ENCODE results near the gene FBXW10.
A peak's percentile ranks its signal among the peaks of the same experiment; 100 is the strongest.
"Not testable (repeated sequence)": the region's sequence is repeated elsewhere in the genome, so short reads cannot be mapped to it uniquely, and the experiment has no call there.

Gene FBXW10, protein sequence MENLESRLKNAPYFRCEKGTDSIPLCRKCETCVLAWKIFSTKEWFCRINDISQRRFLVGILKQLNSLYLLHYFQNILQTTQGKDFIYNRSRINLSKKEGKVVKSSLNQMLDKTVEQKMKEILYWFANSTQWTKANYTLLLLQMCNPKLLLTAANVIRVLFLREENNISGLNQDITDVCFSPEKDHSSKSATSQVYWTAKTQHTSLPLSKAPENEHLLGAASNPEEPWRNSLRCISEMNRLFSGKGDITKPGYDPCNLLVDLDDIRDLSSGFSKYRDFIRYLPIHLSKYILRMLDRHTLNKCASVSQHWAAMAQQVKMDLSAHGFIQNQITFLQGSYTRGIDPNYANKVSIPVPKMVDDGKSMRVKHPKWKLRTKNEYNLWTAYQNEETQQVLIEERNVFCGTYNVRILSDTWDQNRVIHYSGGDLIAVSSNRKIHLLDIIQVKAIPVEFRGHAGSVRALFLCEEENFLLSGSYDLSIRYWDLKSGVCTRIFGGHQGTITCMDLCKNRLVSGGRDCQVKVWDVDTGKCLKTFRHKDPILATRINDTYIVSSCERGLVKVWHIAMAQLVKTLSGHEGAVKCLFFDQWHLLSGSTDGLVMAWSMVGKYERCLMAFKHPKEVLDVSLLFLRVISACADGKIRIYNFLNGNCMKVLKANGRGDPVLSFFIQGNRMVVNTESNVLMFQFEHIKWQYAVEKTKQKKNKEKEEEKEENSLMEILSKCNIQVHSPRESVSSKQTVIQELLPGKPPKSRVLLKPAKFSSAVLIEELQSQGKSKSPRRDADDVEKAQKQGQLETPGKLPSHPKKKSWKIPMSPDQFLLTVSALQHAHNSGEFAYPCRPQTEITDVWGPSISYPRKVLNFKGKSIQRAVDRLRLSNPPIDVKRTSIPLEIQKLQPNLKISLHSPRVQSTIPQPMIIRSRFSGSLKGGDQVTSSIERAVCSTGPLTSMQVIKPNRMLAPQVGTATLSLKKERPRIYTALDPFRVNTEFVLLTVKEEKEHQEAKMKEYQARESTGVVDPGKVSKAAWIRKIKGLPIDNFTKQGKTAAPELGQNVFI

DNA sequence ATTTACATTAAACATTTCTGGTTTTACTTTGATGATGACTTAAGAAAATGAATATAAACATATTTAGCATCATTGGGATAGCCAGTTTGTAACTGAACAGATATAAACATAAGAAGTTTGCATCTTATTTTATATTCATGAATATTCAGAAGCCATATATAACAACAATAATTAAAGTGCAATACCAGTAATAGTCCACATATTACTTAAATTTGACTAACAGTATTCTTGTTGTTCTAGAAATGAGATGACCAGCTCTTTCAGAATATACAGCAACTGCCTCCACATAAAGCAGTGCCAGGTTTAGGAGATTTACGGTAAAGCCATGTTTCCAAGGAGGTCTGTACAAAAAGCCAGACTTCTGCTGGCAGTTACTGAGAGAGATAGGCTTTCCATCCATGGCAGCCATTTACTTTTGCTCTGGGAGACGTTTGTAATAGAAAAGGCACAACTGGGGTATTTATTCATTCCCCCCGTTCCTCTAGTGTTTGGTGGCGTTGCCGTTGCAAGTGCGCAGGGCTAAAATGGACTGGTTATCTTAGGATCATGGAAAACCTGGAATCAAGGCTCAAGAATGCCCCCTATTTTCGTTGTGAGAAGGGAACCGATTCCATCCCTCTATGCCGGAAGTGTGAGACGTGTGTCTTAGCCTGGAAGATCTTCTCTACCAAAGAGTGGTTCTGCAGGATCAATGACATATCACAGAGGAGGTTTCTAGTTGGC lies at the start of gene FBXW10:
Gene FBXW10, plus strand, starts transcription at position 356 of the 723 bp plus-strand sequence. Its CDS starts 191 bp downstream, at position 547.
- peak in 1 of 56 donors; percentile 33 for DNase-seq

DNA sequence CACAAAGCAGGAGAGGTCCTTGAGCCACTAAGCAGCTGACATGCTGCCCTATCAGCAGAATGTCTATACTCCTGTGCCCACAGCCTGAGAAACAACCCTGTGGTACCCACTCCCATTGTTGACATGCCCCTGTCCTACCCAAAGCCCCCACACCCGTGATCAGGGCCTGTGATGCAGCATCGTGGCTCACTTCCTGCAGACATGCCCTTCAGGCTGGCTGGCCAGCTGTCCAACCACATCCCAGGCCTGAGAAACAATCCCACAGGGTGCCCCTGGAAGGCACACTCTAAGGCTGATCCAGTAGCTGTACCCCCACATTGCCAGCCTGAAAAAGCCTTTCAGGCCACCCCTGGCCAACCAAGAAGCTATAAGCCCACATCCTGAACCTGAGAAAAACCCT lies 48.7 kb upstream of the FBXW10 start:
- not testable (repeated sequence) for DNase-seq

DNA sequence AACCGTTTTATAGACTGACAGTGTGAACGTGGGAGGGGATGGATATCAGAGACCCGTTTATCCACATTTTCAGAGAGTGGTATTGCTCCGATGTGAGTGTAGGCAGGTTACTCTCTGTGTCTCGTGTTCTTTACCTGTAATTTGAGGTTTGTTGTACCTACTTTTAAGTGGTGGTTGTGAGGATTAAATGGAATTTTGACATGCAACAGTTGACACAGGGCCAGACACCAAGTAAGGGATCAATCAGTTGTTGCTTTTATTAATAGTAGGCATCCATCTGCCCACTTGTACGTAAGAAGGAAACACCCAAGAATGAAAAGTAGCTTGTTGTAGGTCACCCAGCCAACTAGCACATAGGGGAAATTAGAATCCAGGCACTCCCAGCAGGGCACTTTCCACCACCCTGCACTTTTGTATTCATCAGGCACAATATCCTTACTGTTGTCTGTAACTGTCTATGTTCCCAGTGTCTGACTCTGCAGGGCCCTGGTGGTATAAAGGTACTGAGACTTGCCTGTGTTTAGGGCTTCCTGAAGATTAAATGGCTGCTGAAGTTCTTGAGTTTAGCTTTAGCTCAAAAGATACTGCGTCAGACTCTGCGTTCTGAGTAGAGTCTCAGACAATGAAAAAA lies 45.3 kb upstream of the FBXW10 start:
- peak in 3 of 56 donors; percentile 8 for DNase-seq

DNA sequence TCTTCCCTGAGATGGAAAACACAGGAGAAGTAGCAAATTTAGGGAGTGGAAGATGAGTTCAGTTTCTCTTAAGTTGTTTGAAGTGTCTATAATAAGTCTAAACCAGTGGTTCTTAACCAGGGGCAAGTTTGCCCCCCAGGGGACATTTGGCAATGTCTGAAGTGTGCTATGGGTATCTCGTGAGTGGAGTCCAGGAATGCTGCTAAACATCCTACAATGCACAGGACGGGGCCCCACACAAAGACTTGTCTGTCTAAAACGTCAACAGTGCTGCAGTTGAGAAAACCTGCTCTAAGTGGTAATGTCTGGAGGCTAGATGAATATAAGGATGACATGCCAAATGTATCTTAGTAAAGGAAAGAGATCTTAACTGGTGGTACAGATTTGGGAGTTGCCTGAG lies 37.9 kb upstream of the FBXW10 start:
- DNase-seq: not testable (repeated sequence)

DNA sequence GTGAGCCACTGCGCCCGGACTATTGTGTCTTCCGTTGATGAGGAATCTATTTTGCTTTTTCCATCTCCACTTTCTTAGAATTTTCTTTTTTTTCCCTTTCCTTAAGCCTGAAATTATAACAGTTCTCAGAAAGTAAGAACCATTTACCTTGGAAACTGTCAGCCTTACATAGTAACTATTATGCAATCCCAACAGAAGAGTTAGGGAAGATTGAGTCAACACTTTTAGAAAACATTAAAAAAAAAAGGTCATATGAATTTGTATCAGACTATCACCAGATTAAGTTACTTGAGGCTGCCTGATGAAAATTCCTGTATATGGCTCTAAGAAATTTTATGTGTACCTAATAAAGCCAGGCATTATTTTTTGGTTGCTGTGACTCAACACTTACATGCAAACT lies 35.6 kb upstream of the FBXW10 start:
- not testable (repeated sequence) for DNase-seq

DNA sequence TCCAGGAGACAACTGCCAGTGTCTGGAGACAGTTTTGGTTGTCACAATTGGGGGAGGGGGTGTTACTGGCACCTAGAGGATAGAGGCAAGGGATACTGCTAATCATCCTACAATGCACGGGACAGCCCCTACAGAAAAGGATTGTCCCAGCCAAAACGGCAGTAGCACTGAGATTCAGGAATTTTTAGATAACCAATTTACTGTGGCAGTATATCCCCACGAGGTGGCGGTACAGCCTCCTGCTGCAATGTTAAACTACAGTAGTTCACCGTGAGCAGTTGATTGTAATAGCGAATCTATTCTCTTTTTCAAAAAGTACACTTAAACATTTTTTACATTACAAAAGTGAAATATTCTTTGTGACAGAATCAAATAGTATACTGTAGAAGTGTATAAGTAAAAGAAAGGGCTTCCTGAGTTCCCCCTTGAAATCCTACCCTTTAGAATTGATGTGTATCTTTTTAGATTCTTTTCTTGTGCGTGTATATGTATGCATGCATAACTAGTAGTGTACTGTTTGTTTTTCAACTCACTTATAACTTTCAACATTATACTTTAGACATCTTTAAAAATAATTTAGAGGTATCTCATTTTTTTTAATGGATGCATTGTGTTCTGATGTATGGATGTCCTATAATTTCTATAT lies 31.4 kb upstream of the FBXW10 start:
- DNase-seq: peak in 42 of 56 donors; percentile 5 to 82 (median 34)

DNA sequence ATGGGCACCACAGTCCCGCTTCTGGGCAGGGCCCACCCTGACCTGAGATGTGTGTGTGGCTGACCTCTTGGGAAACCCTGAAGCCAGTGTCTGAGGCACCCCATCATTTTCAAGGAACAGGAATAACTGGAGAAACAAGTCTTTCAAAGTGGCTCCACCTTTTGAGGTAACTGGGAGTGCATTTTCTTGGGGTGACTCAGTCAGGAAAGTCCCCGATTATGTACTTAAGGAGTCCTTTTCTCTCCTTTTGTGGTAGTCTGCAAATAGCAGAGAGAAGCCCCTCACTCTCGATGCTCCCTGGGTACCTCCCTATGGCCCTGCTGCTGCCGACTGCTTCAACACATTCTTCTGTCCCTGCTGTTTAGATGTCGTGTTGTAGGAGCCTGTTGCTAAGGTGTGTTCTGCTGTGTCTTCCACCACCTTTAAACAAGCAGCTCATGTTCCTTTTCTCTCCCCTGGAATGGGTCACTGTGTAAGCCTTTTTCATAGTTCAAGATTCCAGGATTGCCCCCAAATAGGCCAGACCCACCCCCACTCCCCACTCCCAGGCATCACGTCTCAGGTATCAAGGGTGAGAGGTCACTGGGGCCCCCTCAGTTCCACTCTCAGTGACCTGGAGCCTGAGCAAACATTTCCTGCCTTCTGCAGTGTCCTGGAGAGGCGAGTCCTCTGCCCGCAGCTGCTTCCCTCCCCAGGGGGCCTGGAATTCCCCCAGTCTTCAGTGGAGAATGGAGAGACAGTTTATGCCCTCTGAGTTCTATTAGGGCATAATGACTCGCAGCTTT lies 25.0 kb upstream of the FBXW10 start:
- not testable (repeated sequence) for DNase-seq

DNA sequence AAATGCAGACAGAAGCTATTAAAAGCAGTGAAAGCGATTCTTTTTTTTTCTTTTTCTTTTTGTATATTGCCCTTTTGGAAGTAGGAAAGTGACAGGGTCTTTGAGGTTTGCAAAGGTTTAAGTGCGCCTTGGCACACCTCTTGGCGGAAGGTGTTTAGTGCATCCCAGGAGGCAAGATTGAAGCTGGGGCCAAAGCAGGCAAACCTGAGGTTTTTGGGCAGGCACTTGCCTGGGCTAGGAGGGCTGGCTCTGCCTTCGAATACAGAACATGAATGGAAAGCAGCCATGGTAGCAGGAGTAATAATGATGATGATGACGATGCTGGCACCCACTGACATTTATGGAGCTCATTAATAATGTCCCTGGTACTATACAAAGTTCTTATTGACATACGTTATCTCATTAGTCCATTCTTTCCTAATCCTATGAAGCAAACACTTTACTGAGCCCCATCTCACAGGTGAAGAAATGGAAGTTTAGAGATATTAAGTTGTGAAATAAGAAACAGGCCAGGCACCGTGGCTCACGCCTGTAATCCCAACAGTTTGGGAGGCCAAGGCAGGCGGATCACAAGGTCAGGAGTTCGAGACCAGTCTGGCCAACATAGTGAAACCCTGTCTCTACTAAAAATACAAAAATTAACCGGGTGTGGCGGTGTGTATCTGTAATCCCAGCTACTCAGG lies 24.3 kb upstream of the FBXW10 start:
- not testable (repeated sequence) for DNase-seq

DNA sequence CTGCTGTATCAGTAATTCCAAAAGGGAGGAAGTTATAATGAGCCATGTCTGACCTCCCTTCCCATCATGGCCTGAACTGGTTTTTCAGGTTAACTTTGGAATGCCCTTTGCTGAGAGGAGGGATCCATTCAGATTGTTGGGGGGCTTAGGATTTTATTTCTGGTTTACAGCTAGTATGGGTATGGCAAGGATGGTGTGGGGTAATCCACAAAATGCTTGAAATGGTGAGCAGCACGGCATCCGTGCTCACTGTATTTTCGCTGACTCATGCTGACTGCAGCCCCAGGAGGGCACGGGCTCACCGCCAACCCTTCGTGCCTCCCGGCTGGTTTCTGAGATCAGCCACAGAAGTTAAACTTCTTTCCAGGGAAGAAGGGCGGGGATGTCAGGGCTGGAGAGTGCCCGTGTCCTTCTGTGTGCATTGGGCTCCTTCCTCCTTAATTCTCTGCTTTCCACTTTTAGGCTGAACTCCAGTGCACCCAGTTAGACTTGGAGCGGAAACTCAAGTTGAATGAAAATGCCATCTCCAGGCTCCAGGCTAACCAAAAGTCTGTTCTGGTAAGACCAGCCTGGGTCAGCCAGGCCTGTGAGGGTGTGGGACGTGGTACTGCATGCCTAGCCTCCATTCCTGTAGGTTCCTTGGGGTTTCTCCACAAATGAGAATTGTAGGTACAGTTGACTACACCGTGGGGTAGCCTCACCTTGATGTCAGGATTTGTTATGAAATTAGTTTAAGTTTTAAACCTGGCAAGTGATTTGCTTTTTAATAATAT lies 21.9 kb upstream of the FBXW10 start:
- DNase-seq: not testable (repeated sequence)

DNA sequence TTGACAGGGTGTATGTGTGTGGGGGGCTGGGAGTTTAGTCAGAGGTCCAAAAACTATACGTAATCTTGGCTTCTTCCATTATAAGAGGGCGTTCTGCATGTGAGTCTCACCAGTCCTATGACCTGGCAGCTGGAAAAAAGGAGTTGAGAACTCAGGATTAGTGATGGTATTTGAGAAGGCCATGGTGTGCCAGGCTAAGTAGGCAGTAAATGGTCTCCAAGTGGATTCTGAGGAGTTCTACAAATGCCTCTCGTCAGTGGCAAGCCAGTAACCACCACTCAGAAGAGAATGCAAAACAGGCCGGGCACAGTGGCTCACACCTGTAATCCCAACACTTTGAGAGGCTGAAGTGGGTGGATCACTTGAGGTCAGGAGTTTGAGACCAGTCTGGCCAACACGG lies 21.2 kb upstream of the FBXW10 start:
- not testable (repeated sequence) for DNase-seq

DNA sequence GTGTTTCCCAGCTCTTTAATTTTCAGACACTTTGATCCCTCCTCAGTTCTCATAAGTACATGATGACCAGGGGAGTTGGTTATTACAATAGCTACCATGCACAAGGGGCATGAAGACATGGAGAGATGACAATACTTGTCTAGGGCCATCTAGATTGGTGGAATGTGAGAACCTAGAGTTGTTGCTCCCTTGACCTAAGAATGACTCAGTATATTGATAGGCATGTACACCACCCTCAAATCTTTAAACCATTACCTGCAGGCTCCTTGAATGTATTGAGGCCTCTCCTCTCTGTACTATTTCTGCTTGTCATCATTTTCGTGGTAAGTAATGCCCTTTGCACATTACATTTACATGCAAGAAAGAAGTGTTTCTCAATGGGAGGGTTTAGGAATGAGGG lies 20.3 kb upstream of the FBXW10 start:
- not testable (repeated sequence) for DNase-seq

DNA sequence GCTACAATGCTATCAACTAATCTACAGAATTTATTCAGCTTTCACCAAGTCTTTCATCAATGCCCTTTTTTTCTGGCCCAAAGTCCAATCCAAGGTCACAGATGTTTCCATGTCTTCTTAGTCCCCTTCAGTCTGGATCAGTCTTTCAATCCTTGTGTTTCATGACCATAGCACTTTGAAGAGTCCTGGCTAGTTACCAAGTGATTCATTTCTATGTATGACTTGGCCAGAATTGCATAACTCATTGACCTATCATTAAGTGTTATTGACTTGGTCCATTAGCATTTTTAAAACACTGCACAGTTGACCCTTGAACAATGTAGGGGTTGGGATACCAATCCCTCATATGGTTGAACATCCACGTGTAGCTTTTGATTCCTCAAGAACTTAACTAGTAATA lies 11.4 kb upstream of the FBXW10 start:
- DNase-seq: not testable (repeated sequence)

DNA sequence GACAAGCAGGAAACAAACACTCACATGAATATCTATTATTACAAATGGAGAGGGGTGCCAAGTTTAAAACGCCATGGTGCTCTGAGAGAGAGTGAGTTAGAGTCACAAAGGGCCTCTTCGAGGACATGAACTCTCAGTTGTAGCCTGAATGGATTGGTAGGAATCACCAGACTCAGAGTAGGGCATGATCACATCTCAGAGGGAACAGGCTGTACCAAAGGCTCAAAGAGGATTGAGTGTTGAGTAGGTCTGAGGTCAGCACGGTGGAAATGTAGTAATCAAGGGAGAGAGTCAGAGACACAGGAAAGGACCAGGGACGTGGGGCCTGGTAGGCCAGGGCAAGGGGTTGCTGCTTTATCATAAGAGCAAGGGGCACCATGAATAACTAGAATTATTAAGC lies 10.5 kb upstream of the FBXW10 start:
- not testable (repeated sequence) for DNase-seq

DNA sequence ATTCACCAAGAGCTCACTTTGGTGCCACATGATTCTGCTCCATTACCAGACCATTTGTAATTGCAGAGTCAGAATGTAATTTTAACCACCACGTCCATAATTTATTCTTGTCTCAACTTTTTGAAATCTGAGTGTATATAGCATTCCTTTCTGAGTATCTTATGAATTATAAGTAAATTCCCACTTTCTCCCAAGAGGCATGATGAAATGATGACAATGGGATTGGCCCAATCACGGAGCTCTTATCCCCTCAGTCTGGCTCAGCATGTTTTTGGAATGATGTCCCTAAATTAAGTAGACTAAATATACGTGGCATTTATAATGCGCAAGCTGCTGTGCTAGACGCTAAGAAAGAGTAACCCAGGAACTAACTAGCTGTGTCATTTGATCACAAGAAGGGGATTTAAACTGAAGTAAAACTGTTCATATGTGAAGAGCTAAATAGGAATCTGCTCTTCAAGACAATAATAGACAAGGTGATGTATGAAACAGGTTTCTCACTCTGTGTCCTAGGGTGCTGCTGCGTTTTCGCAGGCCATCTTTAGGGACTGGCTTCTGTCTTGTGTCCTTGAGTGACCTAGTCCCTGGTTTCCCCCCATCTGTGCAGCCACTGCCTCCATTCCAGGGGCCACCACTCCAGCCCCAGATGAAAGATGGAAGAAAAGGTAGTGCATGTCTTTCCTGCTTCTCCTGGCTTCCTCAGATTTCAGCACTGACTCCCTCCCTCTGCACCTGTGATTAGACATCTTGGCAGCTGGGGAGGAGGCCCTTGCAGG lies 4.0 kb upstream of the FBXW10 start:
- DNase-seq: not testable (repeated sequence)

DNA sequence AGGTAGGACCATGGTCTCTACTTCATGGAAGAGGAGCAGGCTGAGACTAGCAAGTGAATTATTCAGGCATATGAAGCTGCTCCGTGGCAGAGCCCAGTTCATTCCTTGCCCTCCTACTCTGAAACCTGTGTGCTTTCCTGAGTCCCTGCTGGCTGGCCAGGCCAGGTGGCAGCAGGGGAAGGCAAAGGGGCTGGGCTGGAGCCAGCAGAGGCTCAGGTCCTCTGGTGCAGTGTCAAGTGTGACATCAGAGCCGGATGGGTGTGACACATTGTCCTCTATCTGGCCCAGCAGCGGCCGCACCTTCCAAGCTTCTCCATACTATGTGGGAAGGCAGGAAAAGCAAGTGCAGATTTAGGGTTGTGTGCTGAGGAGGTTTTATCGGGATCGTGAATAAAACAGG lies 2.6 kb upstream of the FBXW10 start:
- DNase-seq: not testable (repeated sequence)

DNA sequence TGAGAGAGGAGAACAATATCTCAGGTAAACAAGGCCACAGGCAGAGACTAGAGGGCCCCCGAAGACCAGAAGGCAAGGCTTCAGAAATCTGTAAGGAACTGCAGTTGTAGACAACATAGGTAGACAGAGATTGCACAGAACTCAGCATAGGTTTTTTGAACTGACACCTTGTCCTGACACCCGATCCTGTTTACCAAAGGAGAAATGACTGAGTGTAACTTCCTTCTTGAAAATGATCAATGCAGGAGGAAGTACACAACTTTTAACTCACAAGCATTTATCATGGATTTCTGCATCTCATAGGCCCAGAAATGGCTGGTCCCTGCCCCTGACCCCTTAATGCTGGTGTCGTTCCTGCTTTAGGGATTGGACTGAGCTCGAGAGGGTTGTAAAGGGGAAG lies 872 bp downstream of the FBXW10 start:
- DNase-seq: not testable (repeated sequence)

DNA sequence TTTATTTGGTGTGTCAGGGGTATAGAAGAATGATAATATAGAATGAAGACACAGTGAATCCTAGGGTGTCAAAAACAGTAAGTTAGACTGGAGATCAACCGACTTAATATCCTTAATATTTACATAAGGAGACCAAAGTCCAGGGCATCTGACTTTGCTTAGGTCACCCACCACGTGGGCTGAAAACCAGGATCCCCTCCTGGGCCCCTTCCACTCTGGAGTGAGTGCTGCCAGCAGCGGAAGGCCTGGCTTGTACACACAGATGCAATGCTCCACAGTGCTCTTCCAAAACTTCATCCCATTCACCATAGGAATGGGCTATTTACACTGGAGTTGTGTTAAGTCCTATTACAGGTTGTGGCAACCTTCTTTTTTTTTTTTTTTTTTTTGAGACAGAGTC lies 2.7 kb downstream of the FBXW10 start:
- DNase-seq: not testable (repeated sequence)

Measured in nucleus accumbens (tissue), 56 donors.